ENCODE results near the gene SLC35B2.

DNA sequence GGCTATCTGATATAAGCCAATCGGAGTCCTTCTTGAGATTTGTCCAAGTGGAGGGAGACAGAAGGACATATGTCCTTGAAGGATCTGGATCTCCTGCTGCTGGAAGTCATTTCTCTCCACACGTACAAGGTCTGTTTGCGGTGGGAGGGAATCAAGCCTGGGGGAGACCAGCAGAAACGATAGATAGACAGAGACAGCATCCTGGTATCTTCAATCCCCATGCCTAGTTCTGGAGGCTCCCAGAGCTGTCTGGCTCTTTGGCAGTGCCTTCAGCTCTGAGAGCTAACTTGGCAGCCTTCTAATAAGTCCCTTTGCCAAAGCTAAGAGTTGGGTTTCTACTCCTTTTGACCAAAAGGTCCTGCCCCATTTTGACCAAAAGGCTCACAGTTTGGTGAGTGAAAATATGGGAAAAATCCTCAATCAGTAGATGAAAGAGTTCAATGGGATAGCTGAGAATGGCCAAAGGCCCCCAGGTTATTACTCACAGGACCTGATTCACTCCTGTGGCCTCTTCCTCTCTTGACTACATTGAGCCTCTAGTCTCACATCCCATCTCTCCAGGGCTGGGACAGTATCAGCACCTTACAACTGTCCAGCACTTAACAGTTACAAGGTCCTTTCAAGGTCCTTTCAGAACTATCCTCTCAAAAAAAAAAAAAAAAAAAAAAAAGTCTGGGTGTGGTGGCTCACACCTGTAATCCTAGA lies 35.5 kb upstream of the SLC35B2 start:
- no peak for TF ChIP-seq CTCF (conservative IDR thresholded peaks at IDR 0.05; ENCODE audit: low read length)
- TF ChIP-seq EZH2phosphoT487 (IDR thresholded peaks at IDR 0.05; ENCODE audit: borderline replicate concordance, low read depth, low read length) = no peak

All from OCI-LY7 (cell line).